CD4-positive, alpha-beta memory T cell (primary cell): ENCODE results near the gene RNF111. TPM values are rescaled to one million over a fixed set of nuclear protein-coding genes. Genes with fewer than 3 reads are reported as not detected.

ENCODE experiments used
- CTCF ChIA-PET: fragments of 350-600 bp; sonication (Branson Sonifier 250); formaldehyde crosslinking; loops from one replicate; lab custom pipeline; 2021; ENCODE audit warnings: inconsistent platforms; ENCODE audit not compliant: partially characterized antibody; lab: Charles Lee
- POLR2A ChIA-PET: fragments of 350-600 bp; sonication (Branson Sonifier 250); formaldehyde crosslinking; loops from one replicate; lab custom pipeline; 2021; ENCODE audit not compliant: partially characterized antibody; lab: Charles Lee
- DNase-seq, 5 donors: peaks; one replicate each; pipeline versions ENCODE4 v3.0.0 to v3.0.0-alpha.2; 2020 to 2022; ENCODE audit warnings: mixed read lengths in 1 of 5
- H3K27ac ChIP-seq: one replicate; pipeline ENCODE4 v1.7.0; 2013; ENCODE audit warnings: low read depth, low read length
- H3K27me3 ChIP-seq: 2 replicates; pipeline ENCODE4 v1.7.0; 2013; ENCODE audit warnings: mild to moderate bottlenecking, low read length, moderate library complexity; ENCODE audit not compliant: insufficient read depth
- H3K36me3 ChIP-seq: 2 replicates; pipeline ENCODE4 v1.7.0; 2013; ENCODE audit warnings: mild to moderate bottlenecking, low read length, moderate library complexity; ENCODE audit not compliant: insufficient read depth
- H3K4me1 ChIP-seq: 2 replicates; pipeline ENCODE4 v1.7.0; 2013; ENCODE audit warnings: mild to moderate bottlenecking, low read length, moderate library complexity; ENCODE audit not compliant: insufficient read depth
- H3K4me3 ChIP-seq, 2 donors: one replicate each; pipeline ENCODE4 v1.7.0; 2013; ENCODE audit warnings: low read length in 2 of 2, mild to moderate bottlenecking in 1 of 2
- H3K9me3 ChIP-seq, 2 donors: one replicate each; pipeline ENCODE4 v1.7.0; 2013; ENCODE audit warnings: low read length in 2 of 2, control low read depth in 1 of 2; ENCODE audit not compliant: control insufficient read depth in 1 of 2
- H3K27ac Mint-ChIP-seq, 7 donors: one replicate each; pipeline ENCODE4 v1.8.0; 2020 to 2021; ENCODE audit warnings: mixed read lengths in 7 of 7, mild to moderate bottlenecking in 6 of 7, inconsistent platforms in 3 of 7, moderate library complexity in 3 of 7
- H3K27me3 Mint-ChIP-seq, 2 donors: one replicate each; pipeline ENCODE4 v1.8.0; 2020 to 2021; ENCODE audit warnings: mixed read lengths in 2 of 2
- H3K36me3 Mint-ChIP-seq, 2 donors: one replicate each; pipeline ENCODE4 v1.8.0; 2020 to 2021; ENCODE audit warnings: mixed read lengths in 2 of 2, inconsistent platforms in 1 of 2, mild to moderate bottlenecking in 1 of 2
- H3K4me1 Mint-ChIP-seq, 4 donors: one replicate each; pipeline ENCODE4 v1.8.0; 2020 to 2021; ENCODE audit warnings: mixed read lengths in 4 of 4, mild to moderate bottlenecking in 1 of 4
- H3K4me3 Mint-ChIP-seq, 8 donors: one replicate each; pipeline ENCODE4 v1.8.0; 2020 to 2021; ENCODE audit warnings: mixed read lengths in 8 of 8, mild to moderate bottlenecking in 7 of 8, moderate library complexity in 6 of 8, inconsistent platforms in 3 of 8
- H3K9me3 Mint-ChIP-seq, 8 donors: one replicate each; pipeline ENCODE4 v1.8.0; 2020 to 2021; ENCODE audit warnings: mixed read lengths in 8 of 8, mild to moderate bottlenecking in 5 of 8, inconsistent platforms in 3 of 8, moderate library complexity in 1 of 8
- intact Hi-C: fragments of 100-400 bp; cut with micrococcal nuclease; formaldehyde crosslinking; loops from one replicate; pipeline ENCODE4 v1.15.1; 2023
- polyA plus RNA-seq, 2 donors: library from polyadenylated mRNA; unstranded; fragments of 300-500 nt; fragmentation: Illumina TruSeq; gene quantifications; one replicate each; pipeline ENCODE4 v1.2.3, GENCODE V29; 2021
- total RNA-seq, 2 experiments: library from RNA; stranded (reverse); gene quantifications; one replicate each; pipeline ENCODE4 v1.2.3, GENCODE V29; 2021

Gene RNF111
- total and polyA plus RNA-seq, 4 experiments from 2014 or later, result 11.1 to 60.9 (median 38.6) TPM

GRCh38 chr15:59011262-59011952, 23.9 kb downstream of the RNF111 start:
- Histone ChIP-seq H3K4me1 (peaks cover 7% of the 10 kb centered on the region), H3K9me3 (no peaks in the 10 kb centered on the region), H3K27me3 (no peaks in the 10 kb centered on the region), H3K4me3 (no peak overlapping the region), H3K36me3 (no peaks in the 10 kb centered on the region), H3K27ac (no peak overlapping the region)
- Mint-ChIP-seq H3K4me3 (no peak overlapping the region), H3K4me1 (peaks cover 22 to 44% (median 30%) of the 10 kb centered on the region in 4 donors), H3K9me3 (peaks cover 0 to 2% (median 0%) of the 10 kb centered on the region in 8 donors), H3K27ac (peak overlapping the region in 3 of 7 donors; percentile 19 to 72 (median 68)), H3K27me3 (no peaks in the 10 kb centered on the region), H3K36me3 (peaks cover 31 to 39% of the 10 kb centered on the region in 2 donors)
- CTCF ChIA-PET, result no interaction called here
- intact Hi-C loops, result no loop called here
- DNase-seq, result no peak
- POLR2A ChIA-PET, result no interaction called here

DNA sequence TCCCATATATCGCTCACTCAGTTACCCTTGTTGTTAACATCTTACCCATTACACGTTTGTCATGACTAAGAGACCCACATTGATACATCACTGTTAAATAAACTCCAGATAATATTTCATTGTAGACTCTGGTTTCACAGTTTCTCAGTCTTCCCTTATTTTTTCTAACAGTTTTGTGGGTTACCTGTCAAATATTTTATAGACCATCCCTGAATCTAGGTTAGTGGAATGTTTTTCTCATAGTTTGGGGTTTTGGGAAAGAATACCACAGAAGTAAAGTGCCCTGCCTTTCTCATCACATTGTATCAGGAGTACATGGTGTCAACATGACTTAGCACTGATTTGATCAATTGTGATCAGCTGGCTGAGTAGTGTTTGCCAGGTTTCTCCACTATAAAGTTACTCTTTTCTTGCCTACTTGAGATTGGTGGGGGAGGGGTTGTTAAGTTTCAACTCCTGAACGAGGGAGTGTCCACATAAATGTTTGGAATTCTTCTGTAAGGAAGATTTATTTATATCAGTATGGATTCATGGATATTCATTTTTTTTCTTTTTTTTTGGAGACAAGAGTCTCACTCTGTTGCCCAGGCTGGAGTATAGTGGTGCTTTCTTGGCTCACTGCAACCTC, 25.9 kb downstream of the RNF111 start:
- Mint-ChIP-seq H3K4me3 (no peak overlapping the region), H3K9me3 (peaks cover 0 to 2% (median 0%) of the 10 kb centered on the region in 8 donors), H3K36me3 (peaks cover 32 to 35% of the 10 kb centered on the region in 2 donors), H3K27me3 (no peaks in the 10 kb centered on the region), H3K4me1 (peaks cover 23 to 41% (median 34%) of the 10 kb centered on the region in 4 donors), H3K27ac (peak overlapping the region in 1 of 7 donors; percentile 29)
- Histone ChIP-seq H3K27ac (no peak overlapping the region), H3K9me3 (no peaks in the 10 kb centered on the region), H3K4me3 (no peak overlapping the region), H3K4me1 (peaks cover 7% of the 10 kb centered on the region), H3K27me3 (no peaks in the 10 kb centered on the region), H3K36me3 (no peaks in the 10 kb centered on the region)
- intact Hi-C loops, result no loop called here
- POLR2A ChIA-PET, result no interaction called here
- CTCF ChIA-PET, result no interaction called here
- DNase-seq, result no peak

- Mint-ChIP-seq H3K36me3 (peaks cover 29 to 31% of the 10 kb centered on the region in 2 donors), H3K27ac (peak overlapping the region in 2 of 7 donors; percentile 13 to 46), H3K4me1 (peaks cover 20 to 40% (median 32%) of the 10 kb centered on the region in 4 donors), H3K27me3 (no peaks in the 10 kb centered on the region), H3K9me3 (peaks cover 0 to 2% (median 0%) of the 10 kb centered on the region in 8 donors), H3K4me3 (no peak overlapping the region)
- Histone ChIP-seq H3K27me3 (no peaks in the 10 kb centered on the region), H3K36me3 (no peaks in the 10 kb centered on the region), H3K4me3 (no peak overlapping the region), H3K4me1 (peaks cover 7% of the 10 kb centered on the region), H3K27ac (no peak overlapping the region), H3K9me3 (no peaks in the 10 kb centered on the region)
- DNase-seq, result no peak
- ChIA-PET CTCF (no interaction called here), POLR2A (interaction anchor here (0.7 kb wide), 1 partner anchor 81 kb away, joined by 3 read pairs; the partner anchor contains the start of gene SLTM)
- intact Hi-C loops, result no loop called here
Observed at GRCh38 chr15:59014068-59014467, 26.6 kb downstream of the RNF111 start.

DNA sequence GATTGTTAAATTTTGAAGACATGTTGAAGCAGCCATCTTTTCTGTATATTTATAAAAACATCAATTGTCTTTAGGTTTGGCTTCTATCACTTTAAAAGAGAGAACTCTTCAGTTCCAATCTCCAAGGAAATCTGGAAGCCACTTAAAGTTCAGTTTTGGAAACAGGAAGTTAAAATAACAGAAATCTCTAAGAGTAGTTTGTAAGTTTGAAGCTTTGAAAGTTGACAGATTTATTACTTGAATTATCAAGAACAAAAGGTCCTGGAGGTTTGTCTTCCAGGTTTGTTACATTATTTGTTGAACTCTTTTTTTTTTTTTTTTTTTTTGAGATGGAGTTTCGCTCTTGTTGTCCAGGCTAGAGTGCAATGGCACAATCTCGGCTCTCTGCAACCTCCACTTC, 30.0 kb downstream of the RNF111 start:
- DNase-seq, result no peak
- Histone ChIP-seq H3K27me3 (no peaks in the 10 kb centered on the region), H3K27ac (no peak overlapping the region), H3K36me3 (no peaks in the 10 kb centered on the region), H3K9me3 (no peaks in the 10 kb centered on the region), H3K4me3 (no peak overlapping the region), H3K4me1 (peaks cover 7% of the 10 kb centered on the region)
- H3K4me3 Mint-ChIP-seq, result no peak overlapping the region
- CTCF ChIA-PET, result interaction anchor here (0.7 to 1.2 kb wide), 3 partner anchors 12 to 37 kb away, joined by 3 to 4 read pairs (median 4); no protein-coding TSS in a partner anchor
- no peak overlapping the region for H3K27ac Mint-ChIP-seq
- peaks cover 0 to 2% (median 0%) of the 10 kb centered on the region in 8 donors for H3K9me3 Mint-ChIP-seq
- H3K4me1 Mint-ChIP-seq, result peaks cover 14 to 32% (median 28%) of the 10 kb centered on the region in 4 donors
- intact Hi-C loops, result no loop called here
- H3K36me3 Mint-ChIP-seq, result peaks cover 31 to 35% of the 10 kb centered on the region in 2 donors
- POLR2A ChIA-PET, result no interaction called here
- H3K27me3 Mint-ChIP-seq, result no peaks in the 10 kb centered on the region

GRCh38 chr15:59018833-59019232, 31.4 kb downstream of the RNF111 start:
- no peak for DNase-seq
- CTCF ChIA-PET, result interaction anchor here (1.0 to 1.4 kb wide), 2 partner anchors 10 to 33 kb away, joined by 3 to 6 read pairs; no protein-coding TSS in a partner anchor
- Histone ChIP-seq H3K27ac (no peak overlapping the region), H3K4me1 (no peaks in the 10 kb centered on the region), H3K36me3 (no peaks in the 10 kb centered on the region), H3K9me3 (no peaks in the 10 kb centered on the region), H3K27me3 (no peaks in the 10 kb centered on the region), H3K4me3 (no peak overlapping the region)
- H3K27ac Mint-ChIP-seq, result no peak overlapping the region
- H3K27me3 Mint-ChIP-seq, result no peaks in the 10 kb centered on the region
- no peak overlapping the region for H3K4me3 Mint-ChIP-seq
- peaks cover 0 to 2% (median 0%) of the 10 kb centered on the region in 8 donors for H3K9me3 Mint-ChIP-seq
- intact Hi-C loops, result no loop called here
- H3K4me1 Mint-ChIP-seq, result peaks cover 16 to 27% (median 22%) of the 10 kb centered on the region in 4 donors
- POLR2A ChIA-PET, result no interaction called here
- H3K36me3 Mint-ChIP-seq, result peaks cover 32 to 33% of the 10 kb centered on the region in 2 donors

DNA sequence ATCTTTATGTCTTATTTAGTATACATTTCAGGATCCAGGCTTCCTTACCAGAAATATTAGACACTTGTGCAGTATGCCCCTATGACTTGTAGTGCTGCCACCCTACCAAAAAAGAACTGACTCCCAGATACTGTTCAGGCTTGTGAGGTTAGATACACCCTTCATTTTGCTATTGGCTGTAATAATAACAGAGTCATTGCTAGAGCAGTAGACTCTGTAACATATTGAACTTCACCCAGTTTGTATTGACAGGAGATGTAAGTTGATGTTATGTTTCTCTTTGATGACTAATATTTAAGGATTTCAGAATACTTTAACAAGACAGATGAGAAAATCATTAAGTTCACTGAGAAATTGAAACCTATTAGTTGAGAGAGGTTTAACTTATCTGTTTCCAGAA, 32.9 kb downstream of the RNF111 start:
- Mint-ChIP-seq H3K27me3 (no peaks in the 10 kb centered on the region), H3K36me3 (peaks cover 31 to 35% of the 10 kb centered on the region in 2 donors), H3K4me3 (no peak overlapping the region), H3K9me3 (peaks cover 0 to 2% (median 0%) of the 10 kb centered on the region in 8 donors), H3K4me1 (peaks cover 15 to 29% (median 19%) of the 10 kb centered on the region in 4 donors), H3K27ac (peak overlapping the region in 1 of 7 donors; percentile 25)
- Histone ChIP-seq H3K27me3 (no peaks in the 10 kb centered on the region), H3K4me1 (no peaks in the 10 kb centered on the region), H3K36me3 (no peaks in the 10 kb centered on the region), H3K9me3 (no peaks in the 10 kb centered on the region), H3K4me3 (no peak overlapping the region), H3K27ac (no peak overlapping the region)
- CTCF ChIA-PET, result interaction anchor here (1.4 kb wide), 1 partner anchor 8 kb away, joined by 3 read pairs; no protein-coding TSS in a partner anchor
- POLR2A ChIA-PET, result no interaction called here
- DNase-seq, result no peak
- intact Hi-C loops, result no loop called here

DNA sequence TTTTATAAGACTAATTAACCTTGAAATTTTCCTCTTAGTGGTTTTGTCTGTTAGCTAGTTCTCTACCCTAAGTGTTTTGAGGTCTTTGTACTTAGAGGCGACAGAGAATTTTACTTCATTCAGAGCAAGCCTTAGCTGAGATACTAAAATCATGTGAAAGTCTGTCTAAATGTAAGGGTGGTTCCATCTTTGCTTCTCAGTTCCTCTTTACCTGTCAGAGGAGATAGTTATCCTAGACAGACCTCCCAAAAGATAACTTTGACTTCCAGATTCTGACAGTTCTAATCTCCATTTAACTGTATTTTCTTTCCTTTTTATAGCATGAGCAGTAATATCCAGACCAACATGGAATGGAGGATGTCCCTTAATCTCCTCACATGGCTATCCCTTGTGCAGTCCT, 34.7 kb downstream of the RNF111 start:
- Mint-ChIP-seq H3K4me3 (no peak overlapping the region), H3K36me3 (peaks cover 26 to 32% of the 10 kb centered on the region in 2 donors), H3K4me1 (peaks cover 11 to 25% (median 17%) of the 10 kb centered on the region in 4 donors), H3K9me3 (no peaks in the 10 kb centered on the region), H3K27ac (no peak overlapping the region), H3K27me3 (no peaks in the 10 kb centered on the region)
- H3K4me1 ChIP-seq, result no peaks in the 10 kb centered on the region
- intact Hi-C loops, result no loop called here
- ChIA-PET CTCF (no interaction called here), POLR2A (no interaction called here)
- H3K4me3 ChIP-seq, result no peak overlapping the region
- no peaks in the 10 kb centered on the region for H3K36me3 ChIP-seq
- no peak for DNase-seq
- no peaks in the 10 kb centered on the region for H3K9me3 ChIP-seq
- H3K27ac ChIP-seq, result no peak overlapping the region
- no peaks in the 10 kb centered on the region for H3K27me3 ChIP-seq
